AG08396 (cell line): Measurements from ENCODE around the gene FOXL1.

Source experiments
- DNase-seq: peaks from one replicate; pipeline ENCODE4 v3.0.0; 2012; ENCODE audit warnings: low spot score, mixed read lengths

The FOXL1 gene

DNA sequence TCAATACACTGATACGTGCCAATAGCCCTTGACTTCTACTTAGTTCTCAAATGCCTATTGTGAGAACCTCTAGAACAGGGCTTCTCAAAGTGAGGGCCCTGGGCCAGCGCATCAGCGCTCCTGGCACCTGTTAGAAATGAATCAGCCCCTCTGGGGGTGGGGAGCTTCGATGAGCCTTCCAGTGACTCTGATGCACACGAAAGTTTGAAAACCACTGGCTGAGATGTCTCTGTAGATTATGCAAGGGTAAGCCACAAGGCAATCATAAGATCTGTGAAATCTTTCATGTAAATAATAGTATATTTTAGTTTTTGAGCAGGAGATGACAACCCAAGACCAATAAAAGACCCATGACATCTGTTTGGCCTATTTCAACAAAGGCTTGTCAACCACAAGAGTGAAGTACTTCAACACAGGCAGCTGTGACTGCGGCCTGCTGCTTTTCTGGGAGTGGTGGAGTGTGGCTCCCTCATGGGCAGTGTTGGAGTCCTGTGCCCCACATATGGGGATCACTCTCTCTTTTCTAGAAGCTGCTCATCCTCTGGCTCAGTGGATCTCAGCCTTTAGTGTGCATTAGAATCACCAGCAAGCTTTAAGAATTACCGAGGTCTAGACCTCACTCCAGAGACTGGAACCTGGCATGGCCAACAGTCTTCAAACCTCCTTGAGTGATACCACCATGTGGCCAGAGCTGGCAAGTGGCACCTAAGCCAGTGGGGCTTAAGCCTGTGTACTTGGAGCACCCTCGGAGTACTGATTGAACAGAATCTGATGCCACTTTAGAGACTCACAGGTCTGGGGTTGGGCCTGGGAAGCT lies 29.1 kb upstream of the FOXL1 start:
- DNase-seq: no peak

DNA sequence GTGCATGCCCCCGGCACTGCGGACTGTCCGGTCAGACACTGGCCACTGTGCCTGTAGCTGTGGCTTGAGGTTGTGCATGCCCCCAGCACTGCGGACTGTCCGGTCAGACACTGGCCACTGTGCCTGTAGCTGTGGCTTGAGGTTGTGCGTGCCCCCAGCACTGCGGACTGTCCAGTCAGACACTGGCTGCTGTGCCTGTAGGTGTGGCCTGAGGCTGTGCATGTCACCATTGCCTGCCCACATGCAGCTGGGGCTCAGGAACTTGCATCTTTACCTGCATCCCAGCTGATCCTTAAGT lies 28.5 kb upstream of the FOXL1 start:
- no peak for DNase-seq

DNA sequence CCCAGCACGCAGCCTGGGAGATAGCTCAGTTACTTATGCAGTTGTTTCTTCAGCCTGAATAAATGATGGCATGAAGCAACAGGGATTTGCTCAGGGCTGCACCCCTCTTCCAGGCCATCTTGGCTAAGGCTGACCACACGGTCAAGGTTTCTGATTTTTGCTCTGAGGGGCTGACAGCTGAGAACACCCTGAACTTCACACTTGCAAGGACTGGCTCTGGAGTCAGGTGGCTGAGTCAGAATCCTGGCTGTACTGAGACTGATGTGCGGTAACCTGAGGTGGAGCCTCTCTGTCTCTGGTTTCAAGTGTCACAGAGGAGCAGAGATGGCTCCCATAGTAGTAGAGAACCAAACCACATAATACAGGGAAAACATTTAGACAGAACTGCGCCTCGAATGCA lies 28.1 kb upstream of the FOXL1 start:
- DNase-seq: no peak

DNA sequence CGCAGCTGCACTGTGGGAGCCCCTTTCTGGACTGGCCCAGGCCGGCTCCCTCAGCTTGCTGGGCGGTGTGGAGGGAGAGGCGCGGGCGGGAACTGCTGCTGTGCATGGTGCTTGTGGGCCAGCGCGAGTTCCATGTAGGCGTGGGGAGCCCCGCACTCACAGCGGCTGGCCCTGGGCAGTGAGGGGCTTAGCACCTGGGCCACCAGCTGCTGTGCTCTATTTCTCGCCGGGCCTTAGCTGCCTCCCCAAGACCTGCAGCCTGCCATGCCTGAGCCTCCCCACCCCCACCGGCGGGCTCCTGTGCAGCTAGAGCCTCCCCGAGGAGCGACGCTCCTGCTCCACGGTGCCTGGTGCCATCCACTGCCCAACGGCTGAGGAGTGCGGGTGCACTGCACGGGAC lies 25.0 kb upstream of the FOXL1 start:
- DNase-seq: no peak

DNA sequence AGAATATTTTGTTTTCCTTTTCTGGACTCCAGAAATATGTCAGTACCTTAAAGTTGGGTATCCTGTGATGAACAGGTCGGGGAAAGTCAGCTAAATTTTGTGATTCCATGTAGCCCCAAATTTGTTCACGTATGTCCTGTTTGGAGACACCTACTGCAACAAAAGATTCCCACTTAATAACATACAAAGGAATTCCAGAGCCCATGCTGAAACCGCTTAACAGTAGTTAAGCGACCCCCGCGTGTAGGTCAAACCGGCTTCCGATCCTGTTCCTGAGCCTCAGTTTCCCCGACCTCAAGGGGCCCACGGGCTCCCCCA lies 23.8 kb upstream of the FOXL1 start:
- no peak for DNase-seq

DNA sequence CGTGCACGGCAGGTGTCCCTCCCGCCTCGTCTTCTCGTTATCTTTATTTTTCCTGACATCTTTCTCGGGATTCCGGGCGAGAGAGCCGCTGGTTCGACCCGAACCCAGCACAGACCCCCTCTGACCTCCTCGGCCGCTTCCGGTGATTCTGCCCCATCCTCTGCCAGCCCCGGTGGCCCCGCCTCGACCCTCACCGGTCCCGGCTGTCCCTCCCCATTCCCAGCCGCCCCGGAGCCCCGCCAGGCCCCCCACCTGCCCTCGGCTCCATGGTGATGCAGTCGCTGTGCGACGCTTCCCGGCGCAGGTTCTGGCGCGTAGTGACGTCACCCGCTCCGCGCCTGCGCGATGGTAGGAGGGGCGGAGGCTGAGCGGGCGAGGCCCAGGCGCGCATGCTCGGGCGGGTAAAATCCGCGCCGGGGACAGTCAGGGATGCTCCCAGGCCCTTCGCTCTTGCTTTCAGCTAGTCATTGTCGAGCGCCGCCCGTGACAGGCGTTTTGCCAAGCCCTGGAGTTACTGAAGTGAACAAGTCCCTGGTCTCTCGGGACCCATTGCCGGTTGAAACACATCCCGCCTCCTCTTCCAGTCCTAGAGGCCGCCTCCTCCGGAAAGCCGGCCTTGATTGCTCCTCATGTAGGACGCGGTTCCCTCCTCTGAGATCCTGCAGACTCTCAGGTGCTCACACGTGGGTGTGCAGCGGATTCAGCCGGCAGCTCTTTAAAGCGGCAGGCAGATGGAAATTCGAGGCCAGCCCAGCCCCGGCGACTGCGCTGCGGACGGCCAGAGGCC lies 23.2 kb upstream of the FOXL1 start, which contains the start of gene MTHFSD:
TSS of gene MTHFSD (minus strand) at position 319 of the 787 bp plus-strand sequence. CDS start at position 268, 51 bp downstream.
- peak; percentile 100 for DNase-seq

DNA sequence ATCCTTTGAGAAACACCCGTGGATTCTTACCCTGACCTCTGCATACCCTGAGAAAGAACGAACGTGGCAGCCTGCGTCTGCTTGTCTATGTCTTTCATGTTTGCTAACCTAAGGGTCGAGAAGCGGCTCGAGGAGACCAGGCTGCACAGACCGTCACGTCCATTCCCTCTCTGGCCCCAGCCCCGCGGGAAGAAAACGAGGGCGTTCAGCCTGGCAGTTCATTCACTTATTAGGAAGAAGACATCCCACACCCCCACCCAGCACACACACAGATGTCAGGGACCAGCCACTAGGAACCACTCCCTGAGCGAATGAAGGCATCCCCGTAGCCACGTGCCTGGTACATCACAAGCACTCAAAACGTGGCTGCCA lies 22.7 kb upstream of the FOXL1 start:
- no peak for DNase-seq

DNA sequence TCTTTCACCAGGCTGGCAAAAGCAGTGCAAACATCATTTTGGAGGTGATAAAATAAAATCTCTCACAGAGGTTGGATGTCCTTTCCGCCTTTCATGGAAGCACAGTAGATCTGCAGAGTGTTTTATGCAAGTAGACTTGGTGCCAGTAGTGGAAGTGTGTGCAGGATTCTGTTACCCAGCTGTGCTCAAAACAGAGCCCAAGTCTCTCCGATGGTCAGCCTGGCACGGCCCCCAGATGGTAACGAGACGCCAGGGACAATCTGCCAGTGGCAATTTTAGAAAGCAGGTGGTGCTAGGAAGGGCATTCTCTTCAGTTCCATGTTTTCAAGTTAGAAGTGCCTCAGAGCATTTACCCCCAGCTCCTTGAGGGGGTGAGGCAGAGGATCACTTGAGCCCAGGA lies 21.8 kb upstream of the FOXL1 start:
- DNase-seq: no peak

DNA sequence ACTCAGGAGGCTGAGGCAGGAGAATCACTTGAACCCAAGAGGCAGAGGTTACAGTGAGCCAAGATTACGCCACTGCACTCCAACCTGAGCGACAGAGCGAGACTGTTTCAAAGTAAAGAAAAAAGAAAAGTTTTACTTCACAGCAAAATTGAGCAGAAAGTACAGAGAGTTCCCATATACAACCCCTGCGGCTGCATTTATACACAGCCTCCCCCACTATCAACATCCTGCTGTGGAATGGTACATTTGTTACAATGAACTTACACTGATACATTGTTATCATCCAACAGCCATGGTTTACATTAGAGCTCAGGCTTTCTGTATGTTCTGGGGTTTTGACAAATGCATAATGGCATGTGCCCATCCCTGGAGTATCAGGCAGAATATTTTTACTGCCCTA lies 20.8 kb upstream of the FOXL1 start:
- DNase-seq: no peak

DNA sequence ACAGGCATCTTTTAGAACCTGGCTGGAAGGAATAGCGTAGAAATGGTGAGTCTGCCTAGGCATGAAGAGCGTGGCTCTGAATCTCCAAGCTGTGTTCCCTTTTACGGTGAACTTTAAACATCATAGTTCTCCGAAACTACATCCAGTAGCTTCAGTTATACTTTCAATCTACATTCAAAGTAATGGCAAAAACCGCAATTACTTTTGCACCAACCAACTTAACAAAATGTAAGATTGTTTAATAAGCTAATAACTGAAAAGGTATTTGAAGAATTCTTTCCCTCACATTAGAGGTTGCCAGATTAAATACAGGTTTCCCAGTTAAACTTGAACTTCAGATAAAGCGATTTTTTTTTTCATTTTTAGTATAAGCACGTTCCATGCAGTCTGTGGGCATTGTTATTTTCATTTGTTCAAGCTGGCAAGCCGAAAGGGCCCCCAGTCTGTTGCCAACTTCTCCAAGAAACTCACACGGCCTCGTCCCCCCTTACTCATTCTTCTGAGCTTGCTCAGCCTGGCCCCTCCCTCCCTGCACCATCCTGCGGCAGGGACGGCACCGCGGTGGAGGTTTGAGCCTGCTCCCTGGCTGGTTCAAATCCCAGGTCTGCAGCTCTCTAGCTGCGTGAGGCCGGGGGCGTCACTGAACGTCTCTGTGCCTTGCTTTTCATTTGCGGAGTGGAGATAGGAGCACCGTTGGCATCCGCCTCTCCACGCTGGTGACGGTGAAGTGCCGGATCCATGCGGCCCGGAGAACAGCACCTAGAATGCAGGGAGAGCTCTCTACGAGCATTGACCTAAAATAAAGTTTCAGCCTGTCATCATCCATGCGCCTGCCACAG lies 19.8 kb upstream of the FOXL1 start:
- DNase-seq: no peak

DNA sequence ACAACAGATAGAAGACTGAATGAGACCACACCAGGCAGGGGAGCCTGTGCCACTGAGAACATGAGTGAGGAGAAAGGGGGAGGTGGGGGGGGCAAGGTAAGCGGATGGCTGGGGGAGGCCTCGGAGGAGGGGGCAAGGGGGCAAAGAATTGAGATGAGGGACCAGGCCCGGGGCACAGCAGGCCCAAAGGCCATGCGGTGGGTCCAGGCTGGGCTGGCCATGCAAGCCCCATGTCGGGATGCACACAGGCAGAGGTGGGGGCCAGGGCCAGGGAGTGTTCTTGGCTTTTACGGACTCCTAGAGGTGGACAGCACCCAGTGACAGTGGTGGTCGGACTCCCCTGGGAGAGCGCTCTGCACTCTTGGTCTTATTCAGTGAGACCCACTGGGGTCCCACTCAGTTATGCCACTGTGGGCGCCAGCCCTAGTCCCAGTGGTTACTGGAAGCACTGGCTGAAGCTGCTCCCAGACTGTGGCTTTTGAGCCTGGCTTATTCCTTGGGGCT lies 18.5 kb upstream of the FOXL1 start:
- DNase-seq: no peak

DNA sequence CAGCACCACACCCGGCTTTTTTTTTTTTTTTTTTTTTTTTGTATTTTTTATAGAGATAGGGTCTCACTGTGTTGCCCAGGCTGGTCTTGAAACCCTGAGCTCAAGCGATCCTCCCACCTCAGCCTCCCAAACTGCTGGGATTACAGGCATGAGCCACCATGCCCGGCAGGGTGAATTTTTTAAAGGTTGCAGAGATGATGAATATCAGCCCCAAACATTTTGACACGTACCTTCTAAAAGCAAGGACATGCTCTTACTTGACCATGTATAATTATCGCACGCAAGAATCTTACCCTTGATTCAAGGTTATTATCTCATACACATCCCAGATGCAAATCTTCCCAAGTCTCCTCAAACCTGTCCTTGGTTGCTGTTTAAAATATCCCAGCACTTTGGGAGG lies 16.0 kb upstream of the FOXL1 start:
- DNase-seq: no peak

DNA sequence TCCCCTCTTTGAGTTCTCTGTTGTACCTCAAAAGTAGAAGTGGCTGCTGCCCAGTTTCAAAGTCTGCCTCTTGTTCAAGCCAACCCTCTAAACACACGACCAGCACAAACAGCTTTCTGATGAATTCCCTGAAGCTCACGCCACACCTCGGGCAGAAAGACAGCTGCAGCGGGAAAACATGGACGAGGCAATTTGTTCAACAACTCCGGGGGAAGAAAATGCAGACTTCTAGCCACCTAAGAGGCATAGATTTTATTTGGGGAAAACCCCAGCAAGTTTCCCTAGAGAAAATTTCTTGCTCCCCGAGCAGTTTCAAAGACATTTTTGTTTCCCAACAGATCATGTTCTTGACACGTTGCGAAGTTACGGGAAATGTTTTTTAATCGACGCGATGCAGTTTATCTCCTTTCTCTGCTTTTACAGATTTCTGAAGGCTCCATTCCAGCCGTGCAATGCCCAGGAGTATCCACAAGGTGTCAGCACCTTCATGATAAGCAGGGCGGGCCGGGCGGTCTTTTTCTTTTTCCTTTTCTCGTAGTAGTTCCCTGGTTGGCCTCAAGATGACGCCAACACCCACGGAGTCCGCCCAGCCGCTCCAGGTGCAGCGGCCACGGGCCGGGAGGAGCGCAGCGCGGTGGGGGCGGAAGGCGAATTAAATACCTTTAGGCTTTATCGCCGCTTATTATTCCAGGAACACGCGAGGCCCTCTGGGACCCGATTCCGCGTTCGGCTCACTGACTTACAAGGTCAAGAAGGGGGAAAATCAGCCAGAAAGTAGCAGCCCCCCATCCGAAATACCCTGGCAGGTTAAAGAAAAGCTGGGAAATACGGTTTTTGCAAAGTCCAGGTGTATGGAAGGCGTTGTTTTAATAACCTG lies 14.6 kb upstream of the FOXL1 start:
- DNase-seq: peak; percentile 81

DNA sequence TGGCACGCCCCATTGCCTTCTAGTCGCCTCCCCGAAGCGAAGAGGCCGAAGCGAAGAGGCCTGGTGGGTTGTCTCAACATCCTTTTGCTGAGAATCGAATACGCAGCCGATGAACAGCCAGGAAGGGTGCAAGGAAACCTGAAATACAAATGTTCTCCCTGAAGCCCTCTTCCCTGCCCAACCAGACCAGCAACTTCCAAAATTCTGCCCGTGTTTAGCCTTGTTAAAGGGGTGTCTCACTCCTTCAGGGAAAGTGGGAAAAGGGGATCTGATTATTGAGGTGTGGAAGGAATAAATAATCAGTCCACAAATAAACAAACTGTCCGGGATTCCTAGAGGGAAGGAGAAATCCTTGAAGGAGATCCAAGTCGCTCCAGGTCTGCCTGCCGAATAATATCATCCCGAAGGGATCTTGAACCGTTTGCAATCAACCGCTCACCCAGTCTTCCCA lies 13.1 kb upstream of the FOXL1 start:
- no peak for DNase-seq

DNA sequence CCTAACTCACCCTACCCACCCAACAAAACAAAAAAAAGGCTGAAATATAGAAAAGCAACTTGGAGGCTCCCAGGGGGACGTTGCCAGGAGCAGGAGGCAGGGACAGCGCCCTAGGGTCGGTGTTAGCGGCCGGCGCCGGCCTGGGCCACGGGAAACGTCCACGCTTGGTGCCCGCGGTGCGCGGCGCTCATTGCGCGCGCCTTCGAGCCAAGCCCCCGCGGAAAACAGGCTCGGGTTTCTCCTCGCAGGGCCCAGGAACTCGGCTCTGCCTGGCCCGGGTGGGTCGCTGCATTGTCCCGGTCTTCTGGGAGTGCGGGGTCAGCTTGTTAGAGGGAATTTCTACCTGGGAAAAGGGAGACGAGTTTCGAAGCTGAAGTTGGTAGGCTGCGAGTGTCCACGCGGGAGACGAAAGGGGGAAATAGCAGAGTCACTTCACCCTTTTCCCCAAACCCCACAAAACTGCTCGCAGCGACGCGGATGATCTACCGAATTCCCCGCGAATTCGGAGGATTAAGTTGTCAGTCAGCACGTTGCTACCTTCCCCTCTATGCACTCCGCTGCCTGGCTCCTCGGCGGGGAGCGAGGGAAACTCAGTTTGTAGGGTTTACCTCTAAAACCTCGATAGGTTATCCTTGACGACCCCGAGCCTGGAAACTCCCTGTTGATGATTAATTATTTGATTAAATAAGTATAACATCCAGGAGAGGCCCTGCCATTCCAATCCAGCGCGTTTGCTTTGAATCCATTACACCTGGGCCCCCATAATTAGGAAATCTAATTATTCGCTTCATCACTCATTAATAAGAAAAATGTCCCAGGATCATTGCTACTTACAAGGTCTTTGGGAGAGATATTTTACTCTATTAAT lies 12.5 kb upstream of the FOXL1 start:
- DNase-seq: no peak

DNA sequence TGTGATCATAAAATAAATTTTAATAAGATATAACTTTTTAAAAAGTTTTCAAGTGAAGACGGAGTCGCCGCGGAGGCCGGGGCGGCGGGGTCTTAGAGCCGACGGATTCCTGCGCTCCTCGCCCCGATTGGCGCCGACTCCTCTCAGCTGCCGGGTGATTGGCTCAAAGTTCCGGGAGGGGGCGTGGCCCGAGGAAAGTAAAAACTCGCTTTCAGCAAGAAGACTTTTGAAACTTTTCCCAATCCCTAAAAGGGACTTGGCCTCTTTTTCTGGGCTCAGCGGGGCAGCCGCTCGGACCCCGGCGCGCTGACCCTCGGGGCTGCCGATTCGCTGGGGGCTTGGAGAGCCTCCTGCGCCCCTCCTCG lies 11.8 kb upstream of the FOXL1 start, which contains the start of gene FOXC2:
TSS of gene FOXC2 (plus strand) at position 229 of the 365 bp plus-strand sequence. CDS start 507 bp downstream, outside the sequence.
- DNase-seq: peak; percentile 95

DNA sequence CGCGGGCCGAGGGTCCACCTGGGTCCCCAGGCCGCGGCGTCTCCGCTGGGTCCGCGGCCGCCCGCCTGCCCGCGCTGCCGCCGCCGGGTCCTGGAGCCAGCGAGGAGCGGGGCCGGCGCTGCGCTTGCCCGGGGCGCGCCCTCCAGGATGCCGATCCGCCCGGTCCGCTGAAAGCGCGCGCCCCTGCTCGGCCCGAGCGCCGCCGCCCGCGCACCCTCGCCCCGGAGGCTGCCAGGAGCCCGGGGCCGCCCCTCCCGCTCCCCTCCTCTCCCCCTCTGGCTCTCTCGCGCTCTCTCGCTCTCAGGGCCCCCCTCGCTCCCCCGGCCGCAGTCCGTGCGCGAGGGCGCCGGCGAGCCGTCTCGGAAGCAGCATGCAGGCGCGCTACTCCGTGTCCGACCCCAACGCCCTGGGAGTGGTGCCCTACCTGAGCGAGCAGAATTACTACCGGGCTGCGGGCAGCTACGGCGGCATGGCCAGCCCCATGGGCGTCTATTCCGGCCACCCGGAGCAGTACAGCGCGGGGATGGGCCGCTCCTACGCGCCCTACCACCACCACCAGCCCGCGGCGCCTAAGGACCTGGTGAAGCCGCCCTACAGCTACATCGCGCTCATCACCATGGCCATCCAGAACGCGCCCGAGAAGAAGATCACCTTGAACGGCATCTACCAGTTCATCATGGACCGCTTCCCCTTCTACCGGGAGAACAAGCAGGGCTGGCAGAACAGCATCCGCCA lies 11.2 kb upstream of the FOXL1 start:
- peak; percentile 75 for DNase-seq

DNA sequence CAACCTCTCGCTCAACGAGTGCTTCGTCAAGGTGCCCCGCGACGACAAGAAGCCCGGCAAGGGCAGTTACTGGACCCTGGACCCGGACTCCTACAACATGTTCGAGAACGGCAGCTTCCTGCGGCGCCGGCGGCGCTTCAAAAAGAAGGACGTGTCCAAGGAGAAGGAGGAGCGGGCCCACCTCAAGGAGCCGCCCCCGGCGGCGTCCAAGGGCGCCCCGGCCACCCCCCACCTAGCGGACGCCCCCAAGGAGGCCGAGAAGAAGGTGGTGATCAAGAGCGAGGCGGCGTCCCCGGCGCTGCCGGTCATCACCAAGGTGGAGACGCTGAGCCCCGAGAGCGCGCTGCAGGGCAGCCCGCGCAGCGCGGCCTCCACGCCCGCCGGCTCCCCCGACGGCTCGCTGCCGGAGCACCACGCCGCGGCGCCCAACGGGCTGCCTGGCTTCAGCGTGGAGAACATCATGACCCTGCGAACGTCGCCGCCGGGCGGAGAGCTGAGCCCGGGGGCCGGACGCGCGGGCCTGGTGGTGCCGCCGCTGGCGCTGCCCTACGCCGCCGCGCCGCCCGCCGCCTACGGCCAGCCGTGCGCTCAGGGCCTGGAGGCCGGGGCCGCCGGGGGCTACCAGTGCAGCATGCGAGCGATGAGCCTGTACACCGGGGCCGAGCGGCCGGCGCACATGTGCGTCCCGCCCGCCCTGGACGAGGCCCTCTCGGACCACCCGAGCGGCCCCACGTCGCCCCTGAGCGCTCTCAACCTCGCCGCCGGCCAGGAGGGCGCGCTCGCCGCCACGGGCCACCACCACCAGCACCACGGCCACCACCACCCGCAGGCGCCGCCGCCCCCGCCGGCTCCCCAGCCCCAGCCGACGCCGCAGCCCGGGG lies 10.4 kb upstream of the FOXL1 start:
- DNase-seq: peak; percentile 70
